Retinal pigment epithelial cell (primary cell): ENCODE measurements around the gene ZFP57.
"Not testable (repeated sequence)": the region's sequence is repeated elsewhere in the genome, so short reads cannot be mapped to it uniquely, and the experiment has no call there.

ENCODE experiments used
- DNase-seq: peaks from one replicate; pipeline ENCODE4 v3.0.0-alpha.2; 2010; ENCODE audit warnings: low read depth
- H3K4me3 ChIP-seq: 2 replicates; pipeline ENCODE4 v1.5.1; 2011; ENCODE audit warnings: mild to moderate bottlenecking, low read length, control low read depth, moderate library complexity
- TF ChIP-seq, protein P1 (sequence below): conservative IDR thresholded peaks from 2 replicates; pipeline ENCODE4 v1.5.1; 2011; ENCODE audit warnings: low read depth, low read length, control low read depth, inconsistent platforms

The ZFP57 gene

DNA sequence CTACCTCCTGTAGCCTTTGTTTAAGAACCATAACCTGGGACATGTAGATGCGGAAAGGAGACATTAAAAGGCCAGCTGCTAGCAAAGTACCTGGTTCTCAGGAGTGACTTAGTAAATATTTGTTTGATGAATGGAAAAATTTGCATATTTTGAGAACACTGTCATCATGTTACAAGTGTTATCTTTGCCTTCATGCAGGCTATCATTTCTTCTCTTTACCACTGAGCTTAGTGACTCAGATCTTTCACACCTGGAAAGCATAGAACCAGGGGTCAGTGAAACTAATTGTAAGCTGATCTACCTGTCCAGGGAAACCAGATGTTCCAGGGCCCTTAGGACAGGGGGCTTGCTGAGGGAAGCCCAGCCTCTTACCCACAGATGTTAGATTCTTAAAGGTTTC lies 5.4 kb downstream of the ZFP57 start:
- no peak overlapping the region for H3K4me3 ChIP-seq
- TF ChIP-seq, protein P1, sequence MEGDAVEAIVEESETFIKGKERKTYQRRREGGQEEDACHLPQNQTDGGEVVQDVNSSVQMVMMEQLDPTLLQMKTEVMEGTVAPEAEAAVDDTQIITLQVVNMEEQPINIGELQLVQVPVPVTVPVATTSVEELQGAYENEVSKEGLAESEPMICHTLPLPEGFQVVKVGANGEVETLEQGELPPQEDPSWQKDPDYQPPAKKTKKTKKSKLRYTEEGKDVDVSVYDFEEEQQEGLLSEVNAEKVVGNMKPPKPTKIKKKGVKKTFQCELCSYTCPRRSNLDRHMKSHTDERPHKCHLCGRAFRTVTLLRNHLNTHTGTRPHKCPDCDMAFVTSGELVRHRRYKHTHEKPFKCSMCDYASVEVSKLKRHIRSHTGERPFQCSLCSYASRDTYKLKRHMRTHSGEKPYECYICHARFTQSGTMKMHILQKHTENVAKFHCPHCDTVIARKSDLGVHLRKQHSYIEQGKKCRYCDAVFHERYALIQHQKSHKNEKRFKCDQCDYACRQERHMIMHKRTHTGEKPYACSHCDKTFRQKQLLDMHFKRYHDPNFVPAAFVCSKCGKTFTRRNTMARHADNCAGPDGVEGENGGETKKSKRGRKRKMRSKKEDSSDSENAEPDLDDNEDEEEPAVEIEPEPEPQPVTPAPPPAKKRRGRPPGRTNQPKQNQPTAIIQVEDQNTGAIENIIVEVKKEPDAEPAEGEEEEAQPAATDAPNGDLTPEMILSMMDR, result no peak
- DNase-seq, result no peak

DNA sequence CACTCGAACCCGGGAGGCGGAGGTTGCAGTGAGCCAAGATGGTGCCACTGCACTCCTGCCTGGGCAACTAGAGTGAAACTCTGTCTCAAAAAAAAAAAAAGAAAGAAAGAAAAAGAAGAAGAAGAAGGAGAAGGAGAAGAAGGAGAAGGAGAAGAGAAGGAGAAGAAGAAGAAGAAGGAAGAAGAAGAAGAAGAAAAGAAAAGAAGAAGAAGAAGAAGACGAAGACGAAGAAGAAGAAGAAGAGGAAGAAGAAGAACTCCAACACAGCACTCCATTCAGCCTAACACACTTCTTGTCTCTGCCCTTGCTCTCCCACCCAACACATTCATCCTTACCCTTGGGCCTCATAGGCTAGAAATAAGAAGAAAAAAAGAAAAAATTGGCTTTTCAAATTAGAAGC lies 6.9 kb downstream of the ZFP57 start:
- TF ChIP-seq, protein P1, result no peak
- H3K4me3 ChIP-seq, result no peak overlapping the region
- DNase-seq, result no peak

DNA sequence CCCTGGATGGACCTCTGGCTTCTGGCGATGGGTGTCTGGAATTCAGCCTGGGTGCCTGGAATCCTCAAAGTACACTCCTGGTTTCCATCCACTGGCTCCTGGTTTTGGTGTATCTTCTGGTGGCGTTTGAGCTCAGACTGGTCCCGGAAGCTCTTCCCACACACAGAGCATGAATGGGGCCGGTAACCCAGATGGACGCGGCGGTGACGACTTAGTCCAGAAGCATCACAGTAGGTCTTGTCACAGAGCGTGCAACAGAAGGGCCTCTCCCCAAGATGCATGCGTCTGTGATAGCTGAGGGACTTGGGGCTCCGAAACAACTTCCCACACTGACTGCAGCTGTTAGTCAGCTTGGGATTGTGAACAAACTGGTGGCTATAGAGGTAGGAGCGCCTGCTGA lies 7.8 kb downstream of the ZFP57 start:
- TF ChIP-seq, protein P1, result no peak
- no peak overlapping the region for H3K4me3 ChIP-seq
- DNase-seq, result no peak

DNA sequence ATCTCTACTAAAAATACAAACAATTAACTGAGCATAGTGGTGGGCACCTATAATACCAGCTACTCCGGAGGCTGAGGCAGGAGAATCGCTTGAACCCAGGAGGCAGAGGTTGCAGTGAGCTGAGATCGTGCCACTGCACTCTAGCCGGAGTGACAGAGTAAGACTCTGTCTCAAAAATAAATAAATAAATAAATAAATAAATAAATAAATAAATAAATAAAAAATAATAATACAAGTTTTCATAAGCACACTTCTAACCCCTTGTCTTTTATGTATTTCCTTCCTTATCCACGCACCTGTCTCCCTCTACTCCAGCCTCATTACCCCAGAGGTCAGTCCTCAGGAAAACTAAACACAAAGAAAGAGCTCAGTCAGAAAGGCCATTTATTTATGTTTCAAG lies 8.8 kb downstream of the ZFP57 start:
- DNase-seq, H3K4me3 ChIP-seq: not testable (repeated sequence)

DNA sequence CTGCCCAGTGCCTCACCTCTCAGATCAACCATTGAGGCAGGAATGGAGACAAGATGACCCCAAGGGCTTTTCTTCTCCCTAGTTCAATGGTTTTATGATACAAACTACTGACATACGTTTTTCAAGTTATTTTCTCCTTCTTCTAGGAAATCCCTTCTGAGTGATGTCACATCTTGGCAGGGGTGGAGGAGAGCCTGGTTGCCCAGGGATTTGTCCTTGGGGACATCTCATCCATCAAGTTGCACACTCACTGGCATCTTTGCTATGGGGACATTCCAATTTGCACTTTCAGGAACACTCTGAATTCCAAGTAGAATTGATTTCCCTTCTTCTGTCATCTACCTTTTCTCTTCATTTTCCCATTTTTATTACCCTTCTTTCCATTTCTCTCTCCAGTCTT lies 9.9 kb downstream of the ZFP57 start:
- DNase-seq, result no peak
- TF ChIP-seq, protein P1, result no peak
- H3K4me3 ChIP-seq, result no peak overlapping the region

DNA sequence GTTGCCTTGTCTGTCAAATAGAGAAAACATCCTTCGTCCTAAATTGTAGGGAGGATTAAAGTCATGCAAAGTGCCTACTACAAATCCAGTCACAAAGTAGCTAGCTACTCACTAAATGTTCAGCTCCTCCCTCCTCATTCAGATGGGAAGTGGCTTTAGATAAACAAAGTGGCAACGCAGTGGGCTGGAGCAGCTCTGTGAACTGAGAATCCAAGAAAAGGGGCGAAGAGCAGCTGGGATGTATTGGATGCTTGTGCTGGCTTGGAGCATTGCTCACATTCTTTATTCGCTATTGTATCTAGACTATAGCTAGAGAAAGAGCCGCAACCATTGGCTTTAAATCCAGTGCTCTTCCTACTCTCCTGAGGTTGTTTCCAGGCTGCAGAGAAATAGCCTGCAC lies 13.8 kb downstream of the ZFP57 start:
- TF ChIP-seq, protein P1, result no peak
- H3K4me3 ChIP-seq, result no peak overlapping the region
- no peak for DNase-seq

DNA sequence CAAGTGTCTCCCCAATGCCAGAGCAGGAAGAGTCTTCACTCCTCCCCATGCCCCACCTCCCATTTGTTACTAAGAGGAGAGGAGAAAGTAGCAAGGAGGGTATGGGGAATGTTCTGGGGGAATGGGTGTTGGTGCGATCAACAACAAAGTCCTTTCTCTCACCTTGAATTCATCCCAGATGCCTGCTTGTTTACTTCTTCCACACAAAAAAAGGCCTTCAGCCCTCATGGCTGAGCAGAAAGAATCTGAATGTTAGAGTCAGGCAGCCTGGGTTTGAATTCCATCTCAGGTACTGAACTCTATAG lies 14.2 kb downstream of the ZFP57 start:
- TF ChIP-seq, protein P1, result no peak
- no peak for DNase-seq
- no peak overlapping the region for H3K4me3 ChIP-seq
